HepG2 (cell line): ENCODE measurements around the gene TBC1D7. TPM values are rescaled to one million over a fixed set of nuclear protein-coding genes. Genes with fewer than 3 reads are reported as not detected.

Experiments used
- AFF4 ChIP-seq: sonication (generic); formaldehyde crosslinking; IDR thresholded peaks from 2 replicates; pipeline ENCODE4 v1.4.0; 2020; ENCODE audit warnings: missing genetic modification reagents
- EP300 ChIP-seq, 3 experiments: sonication (generic) in 1 of 3; formaldehyde crosslinking in 1 of 3; IDR thresholded peaks; 2 replicates each; pipeline versions ENCODE4 v1.5.1 to v1.6.1; 2011 to 2020; ENCODE audit warnings: low read depth in 2 of 3, low read length in 2 of 3, borderline replicate concordance in 1 of 3, improper control_type of control experiment in 1 of 3, mild to moderate bottlenecking in 1 of 3, missing genetic modification reagents in 1 of 3, moderate library complexity in 1 of 3
- FOSL2 ChIP-seq: sonication (generic); formaldehyde crosslinking; IDR thresholded peaks from 2 replicates; pipeline ENCODE4 v1.4.0; 2020; ENCODE audit warnings: missing genetic modification reagents
- HNF4G ChIP-seq, 2 experiments: sonication (generic) in 1 of 2; formaldehyde crosslinking in 1 of 2; IDR thresholded peaks; 2 replicates each; pipeline versions ENCODE4 v1.4.0 to v1.6.1; 2011 to 2020; ENCODE audit warnings: borderline replicate concordance in 2 of 2, low read depth in 2 of 2, mild to moderate bottlenecking in 2 of 2, low read length in 1 of 2, missing genetic modification reagents in 1 of 2, moderate library complexity in 1 of 2
- KDM3A ChIP-seq: IDR thresholded peaks from 2 replicates; pipeline ENCODE4 v1.6.1; 2018; ENCODE audit warnings: low read depth, missing compliant biosample characterization
- MAX ChIP-seq: IDR thresholded peaks from 2 replicates; pipeline ENCODE4 v1.6.1; 2012; ENCODE audit warnings: inconsistent platforms
- MIER3 ChIP-seq: IDR thresholded peaks from 2 replicates; pipeline ENCODE4 v1.6.1; 2016; ENCODE audit warnings: missing compliant biosample characterization, borderline replicate concordance
- MXD3 ChIP-seq: IDR thresholded peaks from 2 replicates; pipeline ENCODE4 v1.6.1; 2016; ENCODE audit warnings: mild to moderate bottlenecking, missing biosample characterization, missing genetic modification reagents
- NFE2L2 ChIP-seq: fragments of 150-350 bp; IDR thresholded peaks from 2 replicates; pipeline ENCODE4 v1.6.1; 2014; ENCODE audit warnings: low read length
- PHF21A ChIP-seq: sonication (generic); formaldehyde crosslinking; IDR thresholded peaks from 2 replicates; pipeline ENCODE4 v1.5.0; 2020; ENCODE audit warnings: mild to moderate bottlenecking, missing genetic modification reagents
- SKI ChIP-seq: fragments of 450-650 bp; IDR thresholded peaks from one replicate; pipeline ENCODE4 v1.6.1; 2018; ENCODE audit warnings: mild to moderate bottlenecking; ENCODE audit not compliant: partially characterized antibody
- SP1 ChIP-seq, 2 experiments: fragments of 450-650 bp in 1 of 2; sonication (generic) in 1 of 2; formaldehyde crosslinking in 1 of 2; IDR thresholded peaks; 2 replicates each; pipeline versions ENCODE4 v1.4.0 to v1.6.1; 2016 to 2020; ENCODE audit warnings: missing genetic modification reagents in 1 of 2
- TBL1XR1 ChIP-seq: fragments of 150-350 bp; IDR thresholded peaks from 2 replicates; pipeline ENCODE4 v1.6.1; 2014; ENCODE audit warnings: borderline replicate concordance, low read length; ENCODE audit not compliant: partially characterized antibody
- TEF ChIP-seq: sonication (generic); formaldehyde crosslinking; IDR thresholded peaks from 2 replicates; pipeline ENCODE4 v1.5.0; 2020; ENCODE audit warnings: missing genetic modification reagents
- THAP7 ChIP-seq: sonication (generic); formaldehyde crosslinking; IDR thresholded peaks from 2 replicates; pipeline ENCODE4 v1.8.1; 2023; ENCODE audit warnings: mild to moderate bottlenecking, missing genetic modification reagents
- ZNF180 ChIP-seq: sonication (generic); formaldehyde crosslinking; IDR thresholded peaks from 2 replicates; pipeline ENCODE4 v1.4.0; 2020; ENCODE audit warnings: low read depth, missing genetic modification reagents, borderline replicate concordance
- ZNF432 ChIP-seq: sonication (generic); formaldehyde crosslinking; IDR thresholded peaks from 2 replicates; pipeline ENCODE4 v1.5.0; 2020; ENCODE audit warnings: missing genetic modification reagents, mild to moderate bottlenecking, borderline replicate concordance
- ZNF460 ChIP-seq: sonication (generic); formaldehyde crosslinking; IDR thresholded peaks from 2 replicates; pipeline ENCODE4 v1.5.1; 2020; ENCODE audit warnings: missing genetic modification reagents, mild to moderate bottlenecking, borderline replicate concordance
- ZNF792 ChIP-seq: IDR thresholded peaks from 2 replicates; pipeline ENCODE4 v1.6.1; 2016
- ZSCAN30 ChIP-seq: sonication (generic); formaldehyde crosslinking; IDR thresholded peaks from 2 replicates; pipeline ENCODE4 v1.5.0; 2020; ENCODE audit warnings: mild to moderate bottlenecking, missing genetic modification reagents
- polyA plus RNA-seq, 8 experiments: library from polyadenylated mRNA; depleted of rRNA in 3 of 8; stranded (reverse) in 7 of 8; unstranded in 1 of 8; fragments of >200 nt; fragmentation: Illumina TruSeq in 4 of 8; extraction: Trizol in 4 of 8; gene quantifications; 2 replicates each; pipeline versions ENCODE4 v1.2.1 to v1.2.3, GENCODE V29; 2011 to 2016; ENCODE audit warnings: low read depth in 4 of 8, missing spikeins in 1 of 8, mixed read lengths in 1 of 8; ENCODE audit not compliant: insufficient read depth in 1 of 8
- total RNA-seq, 5 experiments: library from RNA; depleted of rRNA; stranded (reverse); fragments of >200 nt; fragmentation: Illumina TruSeq; extraction: Trizol; gene quantifications; 2 replicates each; pipeline ENCODE4 v1.2.3, GENCODE V29; 2016; ENCODE audit warnings: low read depth in 1 of 5

Gene TBC1D7
- total and polyA plus RNA-seq, 2 of the 13 experiments (the other 11 are each of a cell fraction or from before 2014, with no cell fraction given): 23.3 to 30.8 TPM

- TF ChIP-seq AFF4 (CRISPR knock-in tag) (no peak), TBL1XR1 (peak; percentile 38), ZNF792 (peak; percentile 67; the same call in 1 of the 2 replicates), KDM3A (CRISPR knock-in tag) (no peak), ZNF180 (CRISPR knock-in tag) (no peak), MAX (peak; percentile 54), EP300 (IDR thresholded peaks at IDR 0.05; ENCODE audit: low read depth in 2 of 2, low read length in 2 of 2) (peak in 1 of 2 experiments; percentile 71; a peak in 2 of 4 replicates), EP300 (CRISPR knock-in tag; IDR thresholded peaks at IDR 0.05; ENCODE audit: borderline replicate concordance) (peak; percentile 64; the same call in 1 of the 2 replicates), PHF21A (peak; percentile 89), ZNF460 (peak; percentile 38; the same call in 1 of the 2 replicates), ZNF432 (CRISPR knock-in tag) (no peak), MXD3 (CRISPR knock-in tag) (no peak), MIER3 (no peak), TEF (CRISPR knock-in tag) (no peak), ZSCAN30 (CRISPR knock-in tag) (no peak), NFE2L2 (no peak), SP1 (IDR thresholded peaks at IDR 0.05) (no peak), SP1 (CRISPR knock-in tag; IDR thresholded peaks at IDR 0.05) (0 out of 2 replicates have a peak, but pooled peaks have one; percentile 5), HNF4G (IDR thresholded peaks at IDR 0.05; ENCODE audit: borderline replicate concordance, low read depth, low read length) (peak; percentile 96), HNF4G (CRISPR knock-in tag; IDR thresholded peaks at IDR 0.05; ENCODE audit: borderline replicate concordance, low read depth) (peak; percentile 84; the same call in 1 of the 2 replicates), SKI (peak; percentile 92), FOSL2 (CRISPR knock-in tag) (peak; percentile 62), THAP7 (CRISPR knock-in tag) (no peak)
Measured at GRCh38 chr6:13289789-13290318, 38.5 kb downstream of the TBC1D7 start (continued).
